Spleen (tissue), 7 donors: ENCODE results near the gene RFFL.

ENCODE experiments used
- CTCF ChIP-seq, 11 experiments: fragments of 200-600 bp in 7 of 11; fragments of 450-650 bp in 4 of 11; sonication (generic) in 4 of 11; IDR thresholded peaks in 8 of 11; conservative IDR thresholded peaks in 3 of 11; 1 replicate in 7 of 11; 2 replicates in 4 of 11; pipeline versions ENCODE4 v1.4.0 to v1.8.0; 2016 to 2021; ENCODE audit warnings: antibody characterized with exemption in 11 of 11, inconsistent platforms in 4 of 11, mild to moderate bottlenecking in 1 of 11
- POLR2AphosphoS5 ChIP-seq, 3 donors: sonication (generic); formaldehyde crosslinking; IDR thresholded peaks; one replicate each; pipeline ENCODE4 v1.5.1; 2017; ENCODE audit warnings: antibody characterized with exemption in 3 of 3
- donor health status: DM: no; HTN: no; CAD: no; lungs with moderate emphysema.
- donor health status: DM: no; HTN: no; CAD: no.
- donor health status: DM: no; HTN: no; CAD: no.

GRCh38 chr17:35010093-35010492 lies 53.4 kb downstream of the RFFL start:
- TF ChIP-seq POLR2AphosphoS5 (IDR thresholded peaks at IDR 0.05) (no peak), CTCF (IDR thresholded peaks at IDR 0.05 in 8 of 11, conservative IDR thresholded peaks at IDR 0.05 in 3 of 11) (no peak)
